ENCODE measurements around the gene SLC30A3.

SLC30A3 gene

GRCh38 chr2:27307287-27307544, 44.4 kb upstream of the SLC30A3 start:
- TF ChIP-seq TAF1 (IDR thresholded peaks at IDR 0.05; ENCODE audit: borderline replicate concordance, insufficient read depth, low read length) (no peak), FOXP2 (optimal IDR thresholded peaks at IDR 0.05; ENCODE audit: borderline replicate concordance, extremely low read depth, extremely low read length, insufficient read depth) (no peak), SIN3A (IDR thresholded peaks at IDR 0.05; ENCODE audit: borderline replicate concordance, insufficient read depth, low read length) (no peak), POLR2AphosphoS5 (IDR thresholded peaks at IDR 0.05; ENCODE audit: low read depth, low read length) (no peak)
- TF ChIP-seq, protein P1, sequence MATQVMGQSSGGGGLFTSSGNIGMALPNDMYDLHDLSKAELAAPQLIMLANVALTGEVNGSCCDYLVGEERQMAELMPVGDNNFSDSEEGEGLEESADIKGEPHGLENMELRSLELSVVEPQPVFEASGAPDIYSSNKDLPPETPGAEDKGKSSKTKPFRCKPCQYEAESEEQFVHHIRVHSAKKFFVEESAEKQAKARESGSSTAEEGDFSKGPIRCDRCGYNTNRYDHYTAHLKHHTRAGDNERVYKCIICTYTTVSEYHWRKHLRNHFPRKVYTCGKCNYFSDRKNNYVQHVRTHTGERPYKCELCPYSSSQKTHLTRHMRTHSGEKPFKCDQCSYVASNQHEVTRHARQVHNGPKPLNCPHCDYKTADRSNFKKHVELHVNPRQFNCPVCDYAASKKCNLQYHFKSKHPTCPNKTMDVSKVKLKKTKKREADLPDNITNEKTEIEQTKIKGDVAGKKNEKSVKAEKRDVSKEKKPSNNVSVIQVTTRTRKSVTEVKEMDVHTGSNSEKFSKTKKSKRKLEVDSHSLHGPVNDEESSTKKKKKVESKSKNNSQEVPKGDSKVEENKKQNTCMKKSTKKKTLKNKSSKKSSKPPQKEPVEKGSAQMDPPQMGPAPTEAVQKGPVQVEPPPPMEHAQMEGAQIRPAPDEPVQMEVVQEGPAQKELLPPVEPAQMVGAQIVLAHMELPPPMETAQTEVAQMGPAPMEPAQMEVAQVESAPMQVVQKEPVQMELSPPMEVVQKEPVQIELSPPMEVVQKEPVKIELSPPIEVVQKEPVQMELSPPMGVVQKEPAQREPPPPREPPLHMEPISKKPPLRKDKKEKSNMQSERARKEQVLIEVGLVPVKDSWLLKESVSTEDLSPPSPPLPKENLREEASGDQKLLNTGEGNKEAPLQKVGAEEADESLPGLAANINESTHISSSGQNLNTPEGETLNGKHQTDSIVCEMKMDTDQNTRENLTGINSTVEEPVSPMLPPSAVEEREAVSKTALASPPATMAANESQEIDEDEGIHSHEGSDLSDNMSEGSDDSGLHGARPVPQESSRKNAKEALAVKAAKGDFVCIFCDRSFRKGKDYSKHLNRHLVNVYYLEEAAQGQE (IDR thresholded peaks at IDR 0.05; ENCODE audit: insufficient read depth in 1 of 2, low read depth in 2 of 2, low read length in 2 of 2): no peak

DNA sequence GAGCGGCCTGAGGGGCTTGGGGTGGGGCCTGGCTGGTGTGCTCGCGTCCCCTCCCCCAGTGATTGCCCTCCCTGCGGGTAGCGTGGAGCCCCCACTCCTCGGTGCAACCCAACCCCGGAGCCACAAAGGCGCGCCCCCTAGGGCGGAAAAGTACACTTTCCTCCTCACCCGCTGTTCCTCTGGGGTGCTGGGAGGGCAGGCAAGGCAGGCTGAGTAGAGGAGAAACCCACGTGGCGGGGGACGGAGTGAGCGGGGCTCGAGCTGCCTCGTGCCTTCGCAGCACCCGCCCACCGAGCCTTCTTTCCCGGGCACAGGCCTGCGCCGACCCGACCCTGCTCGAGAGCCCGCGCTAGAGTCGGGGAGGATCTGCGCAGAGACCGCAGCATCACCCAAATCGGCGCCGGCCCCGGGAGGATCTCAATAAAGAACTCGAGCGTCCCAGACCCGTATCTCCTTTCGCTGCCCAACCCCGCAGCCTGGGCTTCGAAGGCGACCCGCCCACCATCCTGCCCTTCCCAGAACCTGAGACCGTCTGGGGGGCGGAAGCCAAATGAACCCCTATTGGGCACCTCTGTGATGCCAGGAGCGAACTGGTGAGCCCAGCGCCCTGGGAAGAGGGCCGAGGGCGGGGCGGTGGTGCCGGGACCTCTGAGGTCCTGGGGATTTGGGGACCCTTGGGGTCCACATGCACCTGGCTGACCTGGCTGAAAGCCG, 43.9 kb upstream of the SLC30A3 start:
- TF ChIP-seq TAF1 (IDR thresholded peaks at IDR 0.05; ENCODE audit: borderline replicate concordance, insufficient read depth, low read length) (no peak), POLR2AphosphoS5 (IDR thresholded peaks at IDR 0.05; ENCODE audit: low read depth, low read length) (no peak), FOXP2 (optimal IDR thresholded peaks at IDR 0.05; ENCODE audit: borderline replicate concordance, extremely low read depth, extremely low read length, insufficient read depth) (no peak), SIN3A (IDR thresholded peaks at IDR 0.05; ENCODE audit: borderline replicate concordance, insufficient read depth, low read length) (no peak)
- TF ChIP-seq, protein P1 (IDR thresholded peaks at IDR 0.05; ENCODE audit: insufficient read depth in 1 of 2, low read depth in 2 of 2, low read length in 2 of 2): no peak

DNA sequence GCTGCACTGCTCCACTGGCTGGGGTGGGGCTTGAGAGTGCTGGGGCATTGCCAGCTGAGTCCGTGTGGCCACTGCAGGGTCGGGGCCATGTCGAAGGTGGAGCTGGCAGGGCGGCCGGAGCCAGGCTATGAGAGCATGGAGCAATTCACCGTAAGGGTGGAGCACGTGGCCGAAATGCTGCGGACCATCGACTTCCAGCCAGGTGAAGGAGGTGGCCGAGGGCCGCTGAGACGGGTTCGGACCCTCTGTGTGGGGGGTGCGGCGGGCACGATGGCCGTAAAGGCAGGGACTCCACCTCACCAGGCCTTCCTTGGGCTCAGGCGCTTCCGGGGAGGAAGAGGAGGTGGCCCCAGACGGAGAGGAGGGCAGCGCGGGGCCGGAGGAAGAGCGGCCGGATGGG, 43.3 kb upstream of the SLC30A3 start:
- TF ChIP-seq FOXP2 (optimal IDR thresholded peaks at IDR 0.05; ENCODE audit: borderline replicate concordance, extremely low read depth, extremely low read length, insufficient read depth): no peak
- no peak for TF ChIP-seq TAF1 (IDR thresholded peaks at IDR 0.05; ENCODE audit: borderline replicate concordance, insufficient read depth, low read length)
- TF ChIP-seq, protein P1 (IDR thresholded peaks at IDR 0.05; ENCODE audit: insufficient read depth in 1 of 2, low read depth in 2 of 2, low read length in 2 of 2): no peak
- no peak for TF ChIP-seq SIN3A (IDR thresholded peaks at IDR 0.05; ENCODE audit: borderline replicate concordance, insufficient read depth, low read length)
- TF ChIP-seq POLR2AphosphoS5 (IDR thresholded peaks at IDR 0.05; ENCODE audit: low read depth, low read length): no peak

DNA sequence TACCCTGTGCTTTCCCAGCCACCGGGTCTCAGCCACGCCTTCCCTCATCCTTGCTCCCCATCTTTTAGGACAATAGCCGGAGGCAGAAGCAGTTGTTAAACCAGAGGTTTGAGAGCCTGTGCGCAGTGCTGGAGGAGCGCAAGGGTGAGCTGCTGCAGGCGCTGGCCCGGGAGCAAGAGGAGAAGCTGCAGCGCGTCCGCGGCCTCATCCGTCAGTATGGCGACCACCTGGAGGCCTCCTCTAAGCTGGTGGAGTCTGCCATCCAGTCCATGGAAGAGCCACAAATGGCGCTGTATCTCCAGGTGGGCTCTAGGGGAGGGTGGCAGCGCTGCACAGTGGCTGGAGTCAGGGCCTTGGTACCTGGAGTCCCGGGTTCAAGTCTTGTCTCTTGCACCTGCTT, 42.7 kb upstream of the SLC30A3 start:
- no peak for TF ChIP-seq TAF1 (IDR thresholded peaks at IDR 0.05; ENCODE audit: borderline replicate concordance, insufficient read depth, low read length)

GRCh38 chr2:27304488-27305240, 41.8 kb upstream of the SLC30A3 start:
- TF ChIP-seq SIN3A (IDR thresholded peaks at IDR 0.05; ENCODE audit: borderline replicate concordance, insufficient read depth, low read length) (no peak), FOXP2 (optimal IDR thresholded peaks at IDR 0.05; ENCODE audit: borderline replicate concordance, extremely low read depth, extremely low read length, insufficient read depth) (no peak), TAF1 (IDR thresholded peaks at IDR 0.05; ENCODE audit: borderline replicate concordance, insufficient read depth, low read length) (no peak), POLR2AphosphoS5 (IDR thresholded peaks at IDR 0.05; ENCODE audit: low read depth, low read length) (no peak)
- TF ChIP-seq, protein P1 (IDR thresholded peaks at IDR 0.05; ENCODE audit: insufficient read depth in 1 of 2, low read depth in 2 of 2, low read length in 2 of 2): no peak

Data from PFSK-1 (cell line).